Endothelial cell of umbilical vein (primary cell): ENCODE data around the gene ABLIM2. TPM values are rescaled to one million over a fixed set of nuclear protein-coding genes. Genes with fewer than 3 reads are reported as not detected.

Source experiments
- BruUV-seq: library from RNA; stranded (reverse); fragments of 400-500 nt; replicated peaks from 2 replicates; lab custom pipeline; 2021; lab: Mats Ljungman, UMichigan
- CTCF ChIA-PET: fragments of 300-600, 350-600 bp; sonication (Branson Sonifier 250); formaldehyde crosslinking; loops from one replicate; lab custom pipeline; 2021; ENCODE audit warnings: antibody characterized with exemption, inconsistent platforms; lab: Charles Lee
- POLR2A ChIA-PET: fragments of 300-600, 350-600 bp; sonication (Branson Sonifier 250); formaldehyde crosslinking; loops from one replicate; lab custom pipeline; 2021; ENCODE audit warnings: antibody characterized with exemption, inconsistent platforms; lab: Charles Lee
- DNase-seq: peaks from one replicate; pipeline ENCODE4 v3.0.0-alpha.2; 2011; ENCODE audit warnings: low read depth, low spot score
- FAIRE-seq: peaks from 2 replicates; lab custom pipeline; 2011; peaks lifted over from hg19 to GRCh38; lab: Jason Lieb, UNC
- H2AFZ ChIP-seq: 2 replicates; pipeline ENCODE4 v1.6.0; 2012; ENCODE audit warnings: low read depth, low read length, control low read depth, inconsistent platforms
- H3K27ac ChIP-seq: 2 replicates; pipeline ENCODE4 v1.5.1; 2011; ENCODE audit warnings: low read depth, mild to moderate bottlenecking, control low read depth, low read length, moderate library complexity; ENCODE audit not compliant: insufficient read depth
- H3K27me3 ChIP-seq, 2 experiments: 2 replicates each; pipeline versions ENCODE4 v1.6.0 to v1.6.1; 2011; ENCODE audit warnings: low read length in 2 of 2, mixed read lengths in 1 of 2; ENCODE audit not compliant: control insufficient read depth in 2 of 2, insufficient read depth in 2 of 2
- H3K36me3 ChIP-seq, 2 experiments: 2 replicates in 1 of 2; 3 replicates in 1 of 2; pipeline ENCODE4 v1.5.1; 2011; ENCODE audit warnings: low read length in 2 of 2, mild to moderate bottlenecking in 1 of 2, moderate library complexity in 1 of 2; ENCODE audit not compliant: control insufficient read depth in 2 of 2, insufficient read depth in 2 of 2; ENCODE audit errors: extremely low read depth in 1 of 2
- H3K4me1 ChIP-seq: 3 replicates; pipeline ENCODE4 v1.5.1; 2011; ENCODE audit warnings: mild to moderate bottlenecking, low read length; ENCODE audit not compliant: control insufficient read depth, insufficient read depth; ENCODE audit errors: extremely low read depth
- H3K4me2 ChIP-seq: 2 replicates; pipeline ENCODE4 v1.6.1; 2011; ENCODE audit warnings: low read length, control low read depth, mixed read lengths; ENCODE audit not compliant: insufficient read depth
- H3K4me3 ChIP-seq, 3 experiments: fragments of 200-600 bp in 1 of 3; sonication (generic), shearing (Covaris generic) in 1 of 3; replicated peaks in 1 of 3; 2 replicates each; pipeline ENCODE4 v1.5.1; 2011 to 2016; ENCODE audit warnings: control low read depth in 3 of 3, low read length in 3 of 3, mild to moderate bottlenecking in 2 of 3, inconsistent platforms in 1 of 3, low read depth in 1 of 3, moderate library complexity in 1 of 3; ENCODE audit not compliant: insufficient read depth in 1 of 3
- H3K79me2 ChIP-seq: 2 replicates; pipeline ENCODE4 v1.6.0; 2012; ENCODE audit warnings: low read length, inconsistent platforms; ENCODE audit not compliant: control insufficient read depth, insufficient read depth
- H3K9ac ChIP-seq: replicated peaks from 2 replicates; pipeline ENCODE3; 2011; ENCODE audit warnings: low read length, control low read depth; ENCODE audit not compliant: insufficient read depth; ENCODE audit errors: extremely low read depth
- H3K9me1 ChIP-seq: replicated peaks from 3 replicates; pipeline ENCODE4 v1.6.0; 2011; ENCODE audit warnings: mild to moderate bottlenecking, low read length; ENCODE audit not compliant: control insufficient read depth, insufficient read depth; ENCODE audit errors: extremely low read depth
- H3K9me3 ChIP-seq: replicated peaks from 2 replicates; pipeline ENCODE4 v1.5.1; 2012; ENCODE audit warnings: low read length, inconsistent platforms; ENCODE audit not compliant: control insufficient read depth, insufficient read depth
- H4K20me1 ChIP-seq: replicated peaks from 2 replicates; pipeline ENCODE3; 2011; ENCODE audit warnings: mild to moderate bottlenecking, low read length; ENCODE audit not compliant: control insufficient read depth, insufficient read depth; ENCODE audit errors: extremely low read depth
- EZH2 ChIP-seq: IDR thresholded peaks from 2 replicates; pipeline ENCODE4 v1.6.1; 2012; ENCODE audit warnings: borderline replicate concordance, low read depth, mild to moderate bottlenecking, moderate library complexity, low read length, inconsistent platforms; ENCODE audit not compliant: severe bottlenecking
- FOS ChIP-seq: IDR thresholded peaks from 2 replicates; pipeline ENCODE4 v1.6.1; 2011; ENCODE audit warnings: mild to moderate bottlenecking, low read length, moderate library complexity, borderline replicate concordance; ENCODE audit not compliant: insufficient read depth
- GATA2 ChIP-seq: IDR thresholded peaks from 2 replicates; pipeline ENCODE4 v1.7.0; 2011; ENCODE audit warnings: low read depth, mild to moderate bottlenecking, moderate library complexity, mixed read lengths, low read length; ENCODE audit not compliant: insufficient read length, insufficient read depth
- JUN ChIP-seq: IDR thresholded peaks from 2 replicates; pipeline ENCODE4 v1.6.1; 2011; ENCODE audit warnings: borderline replicate concordance, low read depth; ENCODE audit not compliant: insufficient read length, insufficient read depth
- MYC ChIP-seq: IDR thresholded peaks from one replicate; pipeline ENCODE4 v1.6.1; 2011; ENCODE audit warnings: mild to moderate bottlenecking, low read depth, low read length
- POLR2A ChIP-seq: IDR thresholded peaks from 2 replicates; pipeline ENCODE4 v1.6.1; 2012; ENCODE audit warnings: low read depth, mild to moderate bottlenecking, control low read depth, low read length
- POLR2AphosphoS5 ChIP-seq: IDR thresholded peaks from 2 replicates; pipeline ENCODE4 v1.6.1; 2012; ENCODE audit warnings: low read depth, mild to moderate bottlenecking, control low read depth, low read length, moderate library complexity; ENCODE audit not compliant: insufficient read depth
- dilution Hi-C: fragments of 300-500 bp; cut with MboI; formaldehyde crosslinking; loops from one replicate; pipeline ENCODE4 v1.15.0; 2019; ENCODE audit warnings: low sequenced_read_pairs; ENCODE audit not compliant: extremely low pct_ligation_motif_present
- intact Hi-C: fragments of 100-400 bp; cut with micrococcal nuclease; formaldehyde crosslinking; loops from one replicate; pipeline ENCODE4 v1.10.0; 2022
- polyA plus RNA-seq, 4 experiments: library from polyadenylated mRNA; depleted of rRNA in 3 of 4; stranded (reverse) in 3 of 4; unstranded in 1 of 4; fragments of >200 nt; gene quantifications; 2 replicates each; pipeline versions ENCODE4 v1.2.1 to v1.2.3, GENCODE V29; 2011 to 2012; ENCODE audit warnings: missing spikeins in 1 of 4
- total RNA-seq: library from RNA; stranded (reverse); gene quantifications from 2 replicates; pipeline ENCODE4 v1.2.3, GENCODE V29; 2021
- TF ChIP-seq, protein P1 (sequence below), 2 donors: IDR thresholded peaks; 1 replicate in 1 of 2; 2 replicates in 1 of 2; pipeline ENCODE4 v1.5.1; 2011; ENCODE audit warnings: low read length in 2 of 2, mild to moderate bottlenecking in 2 of 2, moderate library complexity in 2 of 2, control low read depth in 1 of 2, inconsistent platforms in 1 of 2, low read depth in 1 of 2; ENCODE audit not compliant: insufficient read depth in 1 of 2; ENCODE audit errors: extremely low read depth in 1 of 2
- TF ChIP-seq, protein P2 (sequence below): IDR thresholded peaks from 2 replicates; pipeline ENCODE4 v1.6.1; 2011; ENCODE audit not compliant: insufficient read depth, insufficient read length

Gene ABLIM2
- total and polyA plus RNA-seq, 2 donors (not counting 3 experiments of a cell fraction or from before 2014, with no cell fraction given): 0.28 to 0.66 TPM

DNA sequence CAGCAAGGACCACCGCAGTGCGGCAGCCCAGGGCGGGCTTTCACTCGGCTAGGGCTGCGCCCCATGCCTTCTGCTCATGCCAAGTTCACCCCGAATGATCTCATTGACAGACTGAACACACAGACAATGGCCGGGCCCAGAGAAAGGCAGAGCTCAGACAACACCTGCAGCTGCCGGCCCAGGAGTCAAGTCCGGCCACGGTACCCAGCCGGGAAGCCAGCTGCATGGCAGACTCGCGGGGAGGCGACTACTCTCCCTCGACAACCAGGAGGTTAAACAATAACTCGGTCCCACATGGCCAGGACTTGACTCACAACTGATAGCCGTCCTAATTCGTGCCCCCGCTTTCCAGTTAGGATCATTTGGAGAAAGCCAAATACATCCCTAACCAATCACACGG is 50.4 kb downstream of the ABLIM2 start:
- ChIA-PET POLR2A (no interaction called here), CTCF (no interaction called here)
- TF ChIP-seq FOS: no peak
- no peak for TF ChIP-seq POLR2AphosphoS5
- TF ChIP-seq, protein P1, sequence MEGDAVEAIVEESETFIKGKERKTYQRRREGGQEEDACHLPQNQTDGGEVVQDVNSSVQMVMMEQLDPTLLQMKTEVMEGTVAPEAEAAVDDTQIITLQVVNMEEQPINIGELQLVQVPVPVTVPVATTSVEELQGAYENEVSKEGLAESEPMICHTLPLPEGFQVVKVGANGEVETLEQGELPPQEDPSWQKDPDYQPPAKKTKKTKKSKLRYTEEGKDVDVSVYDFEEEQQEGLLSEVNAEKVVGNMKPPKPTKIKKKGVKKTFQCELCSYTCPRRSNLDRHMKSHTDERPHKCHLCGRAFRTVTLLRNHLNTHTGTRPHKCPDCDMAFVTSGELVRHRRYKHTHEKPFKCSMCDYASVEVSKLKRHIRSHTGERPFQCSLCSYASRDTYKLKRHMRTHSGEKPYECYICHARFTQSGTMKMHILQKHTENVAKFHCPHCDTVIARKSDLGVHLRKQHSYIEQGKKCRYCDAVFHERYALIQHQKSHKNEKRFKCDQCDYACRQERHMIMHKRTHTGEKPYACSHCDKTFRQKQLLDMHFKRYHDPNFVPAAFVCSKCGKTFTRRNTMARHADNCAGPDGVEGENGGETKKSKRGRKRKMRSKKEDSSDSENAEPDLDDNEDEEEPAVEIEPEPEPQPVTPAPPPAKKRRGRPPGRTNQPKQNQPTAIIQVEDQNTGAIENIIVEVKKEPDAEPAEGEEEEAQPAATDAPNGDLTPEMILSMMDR (IDR thresholded peaks at IDR 0.05; ENCODE audit: extremely low read depth in 1 of 2, insufficient read depth in 1 of 2, low read depth in 1 of 2, low read length in 2 of 2): no peak
- TF ChIP-seq MYC: no peak
- no peak for TF ChIP-seq EZH2
- no peak for TF ChIP-seq JUN
- TF ChIP-seq, protein P2, sequence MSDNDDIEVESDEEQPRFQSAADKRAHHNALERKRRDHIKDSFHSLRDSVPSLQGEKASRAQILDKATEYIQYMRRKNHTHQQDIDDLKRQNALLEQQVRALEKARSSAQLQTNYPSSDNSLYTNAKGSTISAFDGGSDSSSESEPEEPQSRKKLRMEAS: no peak
- no peak for TF ChIP-seq GATA2
- TF ChIP-seq POLR2A: no peak
- Histone ChIP-seq H3K4me1 (no peaks in the 10 kb centered on the region), H4K20me1 (no peaks in the 10 kb centered on the region), H3K9ac (no peak overlapping the region), H3K27me3 (no peaks in the 10 kb centered on the region), H3K27ac (no peak overlapping the region), H3K9me1 (no peaks in the 10 kb centered on the region), H3K4me2 (no peak overlapping the region), H3K36me3 (no peaks in the 10 kb centered on the region), H3K9me3 (no peaks in the 10 kb centered on the region), H3K79me2 (no peaks in the 10 kb centered on the region), H2AFZ (no peak overlapping the region), H3K4me3 (no peak overlapping the region)
- intact Hi-C loops (no loop called here), dilution Hi-C loops (no loop called here)
- no TSS peak for BruUV-seq
- FAIRE-seq (no peak), DNase-seq (no peak)
